Panc1 (cell line): ENCODE results near the gene TDRD7.

Experiments used
- POLR2AphosphoS5 ChIP-seq: IDR thresholded peaks from 2 replicates; pipeline ENCODE4 v1.6.1; 2012; ENCODE audit warnings: mild to moderate bottlenecking, low read depth, low read length, moderate library complexity
- TF ChIP-seq, protein P1 (sequence below), 2 experiments: IDR thresholded peaks; 2 replicates each; pipeline ENCODE4 v1.6.1; 2011 to 2012; ENCODE audit warnings: low read depth in 2 of 2, control low read depth in 1 of 2, low read length in 1 of 2, mild to moderate bottlenecking in 1 of 2, moderate library complexity in 1 of 2; ENCODE audit not compliant: insufficient read depth in 1 of 2
- TF ChIP-seq, protein P2 (sequence below): fragments of 450-650 bp; IDR thresholded peaks from 2 replicates; pipeline ENCODE4 v1.5.1; 2017; ENCODE audit warnings: mild to moderate bottlenecking

DNA sequence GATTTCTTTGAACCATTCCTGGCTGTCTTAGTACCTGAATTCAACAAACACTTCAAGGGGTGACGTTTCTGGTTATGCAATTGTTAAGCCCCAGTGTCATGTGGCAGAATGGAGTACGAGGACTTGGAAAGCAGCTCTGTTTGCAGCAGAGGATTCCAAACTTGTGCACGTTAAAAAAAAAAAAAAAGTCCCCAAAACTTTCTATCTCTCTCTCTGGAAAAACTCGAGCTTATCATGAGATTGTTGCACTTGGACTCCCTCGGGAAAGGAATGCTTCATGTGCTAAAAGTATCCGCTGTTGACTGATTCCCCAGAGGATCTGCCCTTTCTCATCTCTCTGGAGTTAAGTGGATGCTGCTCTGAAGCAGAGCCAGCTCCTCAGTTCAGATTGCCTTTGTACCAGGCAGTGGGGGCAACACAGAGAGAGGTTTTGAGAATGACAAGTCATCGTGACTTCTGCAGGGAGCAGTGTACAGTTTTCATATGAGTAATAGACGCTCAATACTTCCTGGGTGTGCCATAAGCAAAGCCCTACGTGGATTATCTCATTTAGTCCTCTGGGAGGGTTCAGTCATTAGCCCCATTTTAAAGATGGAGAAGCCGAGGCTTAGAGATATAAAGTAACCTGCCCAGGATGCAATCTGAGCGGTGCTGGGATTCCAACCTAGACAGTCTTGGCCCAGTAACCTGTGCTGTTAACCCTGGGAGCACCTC is 117.6 kb downstream of the TDRD7 start:
- TF ChIP-seq, protein P1, sequence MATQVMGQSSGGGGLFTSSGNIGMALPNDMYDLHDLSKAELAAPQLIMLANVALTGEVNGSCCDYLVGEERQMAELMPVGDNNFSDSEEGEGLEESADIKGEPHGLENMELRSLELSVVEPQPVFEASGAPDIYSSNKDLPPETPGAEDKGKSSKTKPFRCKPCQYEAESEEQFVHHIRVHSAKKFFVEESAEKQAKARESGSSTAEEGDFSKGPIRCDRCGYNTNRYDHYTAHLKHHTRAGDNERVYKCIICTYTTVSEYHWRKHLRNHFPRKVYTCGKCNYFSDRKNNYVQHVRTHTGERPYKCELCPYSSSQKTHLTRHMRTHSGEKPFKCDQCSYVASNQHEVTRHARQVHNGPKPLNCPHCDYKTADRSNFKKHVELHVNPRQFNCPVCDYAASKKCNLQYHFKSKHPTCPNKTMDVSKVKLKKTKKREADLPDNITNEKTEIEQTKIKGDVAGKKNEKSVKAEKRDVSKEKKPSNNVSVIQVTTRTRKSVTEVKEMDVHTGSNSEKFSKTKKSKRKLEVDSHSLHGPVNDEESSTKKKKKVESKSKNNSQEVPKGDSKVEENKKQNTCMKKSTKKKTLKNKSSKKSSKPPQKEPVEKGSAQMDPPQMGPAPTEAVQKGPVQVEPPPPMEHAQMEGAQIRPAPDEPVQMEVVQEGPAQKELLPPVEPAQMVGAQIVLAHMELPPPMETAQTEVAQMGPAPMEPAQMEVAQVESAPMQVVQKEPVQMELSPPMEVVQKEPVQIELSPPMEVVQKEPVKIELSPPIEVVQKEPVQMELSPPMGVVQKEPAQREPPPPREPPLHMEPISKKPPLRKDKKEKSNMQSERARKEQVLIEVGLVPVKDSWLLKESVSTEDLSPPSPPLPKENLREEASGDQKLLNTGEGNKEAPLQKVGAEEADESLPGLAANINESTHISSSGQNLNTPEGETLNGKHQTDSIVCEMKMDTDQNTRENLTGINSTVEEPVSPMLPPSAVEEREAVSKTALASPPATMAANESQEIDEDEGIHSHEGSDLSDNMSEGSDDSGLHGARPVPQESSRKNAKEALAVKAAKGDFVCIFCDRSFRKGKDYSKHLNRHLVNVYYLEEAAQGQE (IDR thresholded peaks at IDR 0.05; ENCODE audit: insufficient read depth in 1 of 2, low read depth in 2 of 2, low read length in 1 of 2) = no peak
- TF ChIP-seq, protein P2, sequence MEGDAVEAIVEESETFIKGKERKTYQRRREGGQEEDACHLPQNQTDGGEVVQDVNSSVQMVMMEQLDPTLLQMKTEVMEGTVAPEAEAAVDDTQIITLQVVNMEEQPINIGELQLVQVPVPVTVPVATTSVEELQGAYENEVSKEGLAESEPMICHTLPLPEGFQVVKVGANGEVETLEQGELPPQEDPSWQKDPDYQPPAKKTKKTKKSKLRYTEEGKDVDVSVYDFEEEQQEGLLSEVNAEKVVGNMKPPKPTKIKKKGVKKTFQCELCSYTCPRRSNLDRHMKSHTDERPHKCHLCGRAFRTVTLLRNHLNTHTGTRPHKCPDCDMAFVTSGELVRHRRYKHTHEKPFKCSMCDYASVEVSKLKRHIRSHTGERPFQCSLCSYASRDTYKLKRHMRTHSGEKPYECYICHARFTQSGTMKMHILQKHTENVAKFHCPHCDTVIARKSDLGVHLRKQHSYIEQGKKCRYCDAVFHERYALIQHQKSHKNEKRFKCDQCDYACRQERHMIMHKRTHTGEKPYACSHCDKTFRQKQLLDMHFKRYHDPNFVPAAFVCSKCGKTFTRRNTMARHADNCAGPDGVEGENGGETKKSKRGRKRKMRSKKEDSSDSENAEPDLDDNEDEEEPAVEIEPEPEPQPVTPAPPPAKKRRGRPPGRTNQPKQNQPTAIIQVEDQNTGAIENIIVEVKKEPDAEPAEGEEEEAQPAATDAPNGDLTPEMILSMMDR = no peak
- TF ChIP-seq POLR2AphosphoS5 = no peak
